ENCODE data around the gene ABHD17A. TPM values are rescaled to one million over a fixed set of nuclear protein-coding genes. Genes with fewer than 3 reads are reported as not detected.

The ABHD17A gene
- total and polyA plus RNA-seq, 9 of the 15 experiments (the other 6 are each of a cell fraction or from before 2014, with no cell fraction given) = 0.04 to 135 (median 21.8) TPM; not detected in 1

- TF ChIP-seq MGA (IDR thresholded peaks at IDR 0.05) (no peak), ILK (tag; IDR thresholded peaks at IDR 0.05; ENCODE audit: borderline replicate concordance, low read depth) (no peak), TAF7 (tag; IDR thresholded peaks at IDR 0.05) (no peak), NRF1 (conservative IDR thresholded peaks at IDR 0.05 in 1 of 2, IDR thresholded peaks at IDR 0.05 in 1 of 2) (0 out of 4 replicates have a peak, but pooled peaks of 1 of the 2 experiments have one; percentile 13), CBFA2T2 (conservative IDR thresholded peaks at IDR 0.05) (no peak), THAP7 (CRISPR knock-in tag; IDR thresholded peaks at IDR 0.05) (no peak)
- TF ChIP-seq, protein P1, sequence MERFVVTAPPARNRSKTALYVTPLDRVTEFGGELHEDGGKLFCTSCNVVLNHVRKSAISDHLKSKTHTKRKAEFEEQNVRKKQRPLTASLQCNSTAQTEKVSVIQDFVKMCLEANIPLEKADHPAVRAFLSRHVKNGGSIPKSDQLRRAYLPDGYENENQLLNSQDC (CRISPR knock-in tag; IDR thresholded peaks at IDR 0.05) = no peak
- TF ChIP-seq, protein P2, sequence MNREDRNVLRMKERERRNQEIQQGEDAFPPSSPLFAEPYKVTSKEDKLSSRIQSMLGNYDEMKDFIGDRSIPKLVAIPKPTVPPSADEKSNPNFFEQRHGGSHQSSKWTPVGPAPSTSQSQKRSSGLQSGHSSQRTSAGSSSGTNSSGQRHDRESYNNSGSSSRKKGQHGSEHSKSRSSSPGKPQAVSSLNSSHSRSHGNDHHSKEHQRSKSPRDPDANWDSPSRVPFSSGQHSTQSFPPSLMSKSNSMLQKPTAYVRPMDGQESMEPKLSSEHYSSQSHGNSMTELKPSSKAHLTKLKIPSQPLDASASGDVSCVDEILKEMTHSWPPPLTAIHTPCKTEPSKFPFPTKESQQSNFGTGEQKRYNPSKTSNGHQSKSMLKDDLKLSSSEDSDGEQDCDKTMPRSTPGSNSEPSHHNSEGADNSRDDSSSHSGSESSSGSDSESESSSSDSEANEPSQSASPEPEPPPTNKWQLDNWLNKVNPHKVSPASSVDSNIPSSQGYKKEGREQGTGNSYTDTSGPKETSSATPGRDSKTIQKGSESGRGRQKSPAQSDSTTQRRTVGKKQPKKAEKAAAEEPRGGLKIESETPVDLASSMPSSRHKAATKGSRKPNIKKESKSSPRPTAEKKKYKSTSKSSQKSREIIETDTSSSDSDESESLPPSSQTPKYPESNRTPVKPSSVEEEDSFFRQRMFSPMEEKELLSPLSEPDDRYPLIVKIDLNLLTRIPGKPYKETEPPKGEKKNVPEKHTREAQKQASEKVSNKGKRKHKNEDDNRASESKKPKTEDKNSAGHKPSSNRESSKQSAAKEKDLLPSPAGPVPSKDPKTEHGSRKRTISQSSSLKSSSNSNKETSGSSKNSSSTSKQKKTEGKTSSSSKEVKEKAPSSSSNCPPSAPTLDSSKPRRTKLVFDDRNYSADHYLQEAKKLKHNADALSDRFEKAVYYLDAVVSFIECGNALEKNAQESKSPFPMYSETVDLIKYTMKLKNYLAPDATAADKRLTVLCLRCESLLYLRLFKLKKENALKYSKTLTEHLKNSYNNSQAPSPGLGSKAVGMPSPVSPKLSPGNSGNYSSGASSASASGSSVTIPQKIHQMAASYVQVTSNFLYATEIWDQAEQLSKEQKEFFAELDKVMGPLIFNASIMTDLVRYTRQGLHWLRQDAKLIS (CRISPR knock-in tag; IDR thresholded peaks at IDR 0.05) = no peak
- TF ChIP-seq, protein P3, sequence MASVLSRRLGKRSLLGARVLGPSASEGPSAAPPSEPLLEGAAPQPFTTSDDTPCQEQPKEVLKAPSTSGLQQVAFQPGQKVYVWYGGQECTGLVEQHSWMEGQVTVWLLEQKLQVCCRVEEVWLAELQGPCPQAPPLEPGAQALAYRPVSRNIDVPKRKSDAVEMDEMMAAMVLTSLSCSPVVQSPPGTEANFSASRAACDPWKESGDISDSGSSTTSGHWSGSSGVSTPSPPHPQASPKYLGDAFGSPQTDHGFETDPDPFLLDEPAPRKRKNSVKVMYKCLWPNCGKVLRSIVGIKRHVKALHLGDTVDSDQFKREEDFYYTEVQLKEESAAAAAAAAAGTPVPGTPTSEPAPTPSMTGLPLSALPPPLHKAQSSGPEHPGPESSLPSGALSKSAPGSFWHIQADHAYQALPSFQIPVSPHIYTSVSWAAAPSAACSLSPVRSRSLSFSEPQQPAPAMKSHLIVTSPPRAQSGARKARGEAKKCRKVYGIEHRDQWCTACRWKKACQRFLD (CRISPR knock-in tag; IDR thresholded peaks at IDR 0.05) = 0 out of 2 replicates have a peak, but pooled peaks have one; percentile 29
These were observed 44.7 kb downstream of the ABHD17A start (continued) for GRCh38 chr19:1840541-1841115.

All from K562 (cell line).